AG09309 (cell line): ENCODE results near the gene ART5.

Experiments used
- DNase-seq: peaks from one replicate; pipeline ENCODE4 v3.0.0-alpha.2; 2010; ENCODE audit warnings: low read depth
- H3K4me3 ChIP-seq: 2 replicates; pipeline ENCODE4 v1.5.1; 2011; ENCODE audit warnings: mild to moderate bottlenecking, low read depth, low read length, moderate library complexity; ENCODE audit not compliant: control insufficient read depth
- TF ChIP-seq, protein P1 (sequence below): IDR thresholded peaks from 2 replicates; pipeline ENCODE4 v1.5.1; 2011; ENCODE audit warnings: mild to moderate bottlenecking, low read depth, low read length, inconsistent platforms; ENCODE audit not compliant: insufficient read depth, control insufficient read depth; ENCODE audit errors: missing control alignments

The ART5 gene

DNA sequence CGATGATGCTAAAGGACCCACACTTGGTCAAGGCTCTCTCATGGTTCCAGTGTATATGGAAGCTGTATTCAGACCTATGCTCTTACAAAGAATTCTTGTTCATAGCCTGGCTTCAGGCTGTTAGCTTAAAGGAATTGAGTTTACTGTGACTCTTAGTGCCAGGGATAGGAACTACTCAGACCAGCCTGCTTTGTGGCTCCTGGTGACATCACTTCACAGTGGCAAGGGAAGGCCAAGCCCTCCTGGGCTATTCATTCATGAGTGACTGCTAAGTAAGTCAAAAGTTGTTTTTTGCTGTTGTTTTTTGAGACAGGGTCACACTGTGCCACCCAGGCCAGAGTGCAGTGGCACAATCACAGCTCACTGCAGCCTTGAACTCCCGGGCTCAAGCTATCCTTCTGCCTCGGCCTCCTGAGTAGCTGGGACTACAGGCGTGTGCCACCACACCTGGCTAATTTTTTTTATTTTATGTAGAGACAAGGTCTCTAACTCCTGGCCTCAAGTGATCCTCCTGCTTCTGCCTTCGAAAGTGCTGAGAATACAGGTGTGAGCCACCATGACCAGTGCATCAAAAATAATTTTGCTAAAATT, 9.6 kb downstream of the ART5 start:
- H3K4me3 ChIP-seq: no peak overlapping the region
- no peak for DNase-seq
- TF ChIP-seq, protein P1, sequence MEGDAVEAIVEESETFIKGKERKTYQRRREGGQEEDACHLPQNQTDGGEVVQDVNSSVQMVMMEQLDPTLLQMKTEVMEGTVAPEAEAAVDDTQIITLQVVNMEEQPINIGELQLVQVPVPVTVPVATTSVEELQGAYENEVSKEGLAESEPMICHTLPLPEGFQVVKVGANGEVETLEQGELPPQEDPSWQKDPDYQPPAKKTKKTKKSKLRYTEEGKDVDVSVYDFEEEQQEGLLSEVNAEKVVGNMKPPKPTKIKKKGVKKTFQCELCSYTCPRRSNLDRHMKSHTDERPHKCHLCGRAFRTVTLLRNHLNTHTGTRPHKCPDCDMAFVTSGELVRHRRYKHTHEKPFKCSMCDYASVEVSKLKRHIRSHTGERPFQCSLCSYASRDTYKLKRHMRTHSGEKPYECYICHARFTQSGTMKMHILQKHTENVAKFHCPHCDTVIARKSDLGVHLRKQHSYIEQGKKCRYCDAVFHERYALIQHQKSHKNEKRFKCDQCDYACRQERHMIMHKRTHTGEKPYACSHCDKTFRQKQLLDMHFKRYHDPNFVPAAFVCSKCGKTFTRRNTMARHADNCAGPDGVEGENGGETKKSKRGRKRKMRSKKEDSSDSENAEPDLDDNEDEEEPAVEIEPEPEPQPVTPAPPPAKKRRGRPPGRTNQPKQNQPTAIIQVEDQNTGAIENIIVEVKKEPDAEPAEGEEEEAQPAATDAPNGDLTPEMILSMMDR: no peak

DNA sequence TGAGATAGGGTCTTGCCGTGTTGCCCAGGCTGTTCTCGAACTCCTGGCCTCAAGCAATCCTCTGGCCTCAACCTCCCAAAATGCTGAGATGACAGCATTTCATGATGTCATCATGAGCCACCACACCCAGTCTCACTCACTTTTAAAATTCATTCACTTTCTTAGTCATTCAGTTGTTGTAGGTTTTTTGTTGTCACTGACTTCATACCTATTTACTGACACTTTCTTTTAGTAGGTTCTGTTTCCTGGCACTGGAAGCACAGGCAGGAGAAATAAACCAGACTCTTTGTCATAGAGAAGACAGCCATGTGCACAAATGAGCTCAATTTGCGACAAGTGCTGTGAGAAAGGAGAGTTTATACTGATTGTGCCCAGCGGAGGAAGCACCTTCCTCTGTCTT, 10.5 kb downstream of the ART5 start:
- no peak overlapping the region for H3K4me3 ChIP-seq
- TF ChIP-seq, protein P1: no peak
- no peak for DNase-seq

DNA sequence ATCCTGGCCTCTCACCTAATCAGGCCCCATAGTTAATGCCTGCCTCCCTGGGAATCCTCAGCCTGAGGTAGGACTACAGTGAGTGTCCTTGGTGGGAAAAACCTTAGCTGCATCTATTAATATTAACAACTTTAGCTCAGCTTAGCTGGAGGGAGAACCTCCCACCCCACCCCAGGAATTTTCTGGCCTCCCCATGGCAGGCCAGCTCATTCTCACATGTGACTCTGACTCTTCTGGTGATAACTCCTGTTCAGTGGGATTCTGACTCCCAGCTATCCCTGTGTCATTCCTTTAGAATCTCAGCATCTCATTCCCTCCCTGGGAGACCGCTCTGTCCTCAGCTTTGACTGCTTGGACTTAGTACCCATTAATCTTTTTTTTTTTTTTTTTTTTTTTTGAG, 14.5 kb downstream of the ART5 start:
- peak; percentile 20 for DNase-seq
- H3K4me3 ChIP-seq: no peak overlapping the region
- TF ChIP-seq, protein P1: no peak

DNA sequence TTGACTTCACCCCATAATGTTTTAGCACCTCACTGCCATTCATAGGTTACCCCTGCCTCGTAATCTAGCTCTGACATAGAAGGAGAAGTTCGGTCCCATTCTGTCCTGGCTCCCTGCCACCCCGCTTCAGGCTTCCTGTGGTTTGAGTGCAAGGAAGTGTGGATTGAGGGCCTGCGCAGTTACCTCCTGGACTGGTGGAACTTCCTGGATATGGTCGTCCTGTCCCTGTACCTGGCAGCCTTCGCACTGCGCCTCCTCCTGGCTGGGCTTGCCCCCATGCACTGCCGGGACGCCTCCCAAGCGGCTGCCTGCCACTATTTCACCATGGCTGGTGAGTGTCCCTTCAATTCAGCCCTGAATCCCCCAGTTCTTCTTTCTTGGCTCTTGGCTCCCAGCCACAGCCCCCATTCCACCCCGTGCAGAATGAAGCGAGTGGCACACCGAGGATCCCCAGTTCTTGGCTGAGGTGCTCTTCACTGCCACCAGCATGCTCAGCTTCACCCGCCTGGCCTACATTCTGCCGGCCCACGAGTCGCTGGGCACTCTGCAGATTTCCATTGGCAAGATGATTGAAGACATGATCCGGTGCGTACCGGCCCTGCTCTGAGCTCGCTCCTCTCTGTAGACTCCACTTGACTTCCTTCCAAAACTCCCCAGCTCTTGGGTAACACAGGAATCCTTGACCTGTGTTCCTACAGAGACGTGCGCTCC, 15.4 kb downstream of the ART5 start:
- H3K4me3 ChIP-seq: no peak overlapping the region
- TF ChIP-seq, protein P1: no peak
- DNase-seq: no peak

DNA sequence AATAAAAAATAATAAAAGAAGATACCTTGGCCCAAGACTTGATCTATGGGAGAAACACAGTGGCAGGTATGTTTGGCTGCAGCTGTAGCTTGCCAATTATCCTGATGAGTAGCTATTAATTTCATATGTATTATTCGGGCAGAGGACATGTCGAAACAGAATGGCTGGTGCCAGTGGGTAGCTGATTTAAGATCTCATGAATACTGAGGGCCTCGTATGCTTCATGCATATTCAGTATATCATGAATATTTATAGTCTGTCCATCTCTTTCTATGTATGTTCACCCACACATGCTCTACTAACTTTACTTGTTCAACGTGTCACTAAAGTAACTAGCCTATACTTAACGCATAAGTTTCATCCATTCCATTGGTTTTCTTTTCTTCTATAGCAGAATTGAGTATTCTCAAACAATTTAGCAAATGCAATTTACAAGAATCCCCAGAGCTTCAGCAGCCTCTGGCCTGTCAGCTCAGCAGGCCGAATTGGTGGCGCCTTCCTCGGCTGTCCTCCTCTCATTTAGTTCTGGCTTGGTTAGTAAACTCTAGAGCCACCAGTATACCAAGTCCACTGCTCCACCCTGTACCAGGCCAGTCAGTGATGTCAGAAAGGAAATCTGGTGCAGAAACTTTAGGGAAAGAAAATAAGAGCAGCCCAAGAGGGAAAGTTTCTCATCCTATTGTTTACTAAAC, 17.9 kb downstream of the ART5 start:
- TF ChIP-seq, protein P1: no peak
- no peak overlapping the region for H3K4me3 ChIP-seq
- DNase-seq: no peak

DNA sequence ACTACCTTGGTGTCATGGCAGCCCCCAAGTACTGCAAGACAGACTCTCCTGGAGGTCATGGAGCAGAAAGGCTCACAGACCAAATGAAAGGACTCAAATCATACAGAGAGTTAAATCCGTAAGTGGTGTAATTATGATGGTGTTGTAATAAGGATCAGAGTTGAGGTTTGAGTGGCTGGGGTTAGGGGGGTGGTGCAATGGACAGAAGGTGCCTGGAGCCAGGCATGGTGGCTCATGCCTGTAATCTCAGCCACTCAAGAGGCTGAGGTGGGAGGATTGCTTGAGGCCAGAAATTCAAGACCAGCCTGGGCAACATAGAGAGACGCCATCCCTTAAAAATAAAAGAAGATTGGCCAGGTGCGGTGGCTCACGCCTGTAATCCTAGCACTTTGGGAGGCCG, 18.7 kb downstream of the ART5 start:
- H3K4me3 ChIP-seq: no peak overlapping the region
- TF ChIP-seq, protein P1: no peak
- DNase-seq: no peak
